Epithelial cell of esophagus (primary cell): ENCODE measurements around the gene KCNN1.

ENCODE experiments used
- DNase-seq: peaks from one replicate; pipeline ENCODE4 v3.0.0; 2010; ENCODE audit warnings: low read depth
- H3K4me3 ChIP-seq: 2 replicates; pipeline ENCODE4 v1.5.1; 2011; ENCODE audit warnings: mild to moderate bottlenecking, low read length, control low read depth
- TF ChIP-seq, protein P1 (sequence below): IDR thresholded peaks from 2 replicates; pipeline ENCODE4 v1.5.1; 2011; ENCODE audit warnings: low read depth, mild to moderate bottlenecking, low read length, control low read depth, inconsistent platforms; ENCODE audit not compliant: insufficient read depth; ENCODE audit errors: missing control alignments

KCNN1 gene

GRCh38 chr19:18046059-18046718 lies 79.3 kb downstream of the KCNN1 start:
- peak; percentile 71 for DNase-seq
- no peak overlapping the region for H3K4me3 ChIP-seq
- TF ChIP-seq, protein P1, sequence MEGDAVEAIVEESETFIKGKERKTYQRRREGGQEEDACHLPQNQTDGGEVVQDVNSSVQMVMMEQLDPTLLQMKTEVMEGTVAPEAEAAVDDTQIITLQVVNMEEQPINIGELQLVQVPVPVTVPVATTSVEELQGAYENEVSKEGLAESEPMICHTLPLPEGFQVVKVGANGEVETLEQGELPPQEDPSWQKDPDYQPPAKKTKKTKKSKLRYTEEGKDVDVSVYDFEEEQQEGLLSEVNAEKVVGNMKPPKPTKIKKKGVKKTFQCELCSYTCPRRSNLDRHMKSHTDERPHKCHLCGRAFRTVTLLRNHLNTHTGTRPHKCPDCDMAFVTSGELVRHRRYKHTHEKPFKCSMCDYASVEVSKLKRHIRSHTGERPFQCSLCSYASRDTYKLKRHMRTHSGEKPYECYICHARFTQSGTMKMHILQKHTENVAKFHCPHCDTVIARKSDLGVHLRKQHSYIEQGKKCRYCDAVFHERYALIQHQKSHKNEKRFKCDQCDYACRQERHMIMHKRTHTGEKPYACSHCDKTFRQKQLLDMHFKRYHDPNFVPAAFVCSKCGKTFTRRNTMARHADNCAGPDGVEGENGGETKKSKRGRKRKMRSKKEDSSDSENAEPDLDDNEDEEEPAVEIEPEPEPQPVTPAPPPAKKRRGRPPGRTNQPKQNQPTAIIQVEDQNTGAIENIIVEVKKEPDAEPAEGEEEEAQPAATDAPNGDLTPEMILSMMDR = no peak

GRCh38 chr19:18049385-18049784 lies 82.5 kb downstream of the KCNN1 start:
- no peak overlapping the region for H3K4me3 ChIP-seq
- DNase-seq = no peak
- TF ChIP-seq, protein P1 = no peak
